ENCODE measurements around the gene WWTR1. TPM values are rescaled to one million over a fixed set of nuclear protein-coding genes. Genes with fewer than 3 reads are reported as not detected.
A peak's percentile ranks its signal among the peaks of the same experiment; 100 is the strongest.

WWTR1 gene
- total and polyA plus RNA-seq, 2 experiments from 2014 or later: 25.1 to 26.2 TPM

DNA sequence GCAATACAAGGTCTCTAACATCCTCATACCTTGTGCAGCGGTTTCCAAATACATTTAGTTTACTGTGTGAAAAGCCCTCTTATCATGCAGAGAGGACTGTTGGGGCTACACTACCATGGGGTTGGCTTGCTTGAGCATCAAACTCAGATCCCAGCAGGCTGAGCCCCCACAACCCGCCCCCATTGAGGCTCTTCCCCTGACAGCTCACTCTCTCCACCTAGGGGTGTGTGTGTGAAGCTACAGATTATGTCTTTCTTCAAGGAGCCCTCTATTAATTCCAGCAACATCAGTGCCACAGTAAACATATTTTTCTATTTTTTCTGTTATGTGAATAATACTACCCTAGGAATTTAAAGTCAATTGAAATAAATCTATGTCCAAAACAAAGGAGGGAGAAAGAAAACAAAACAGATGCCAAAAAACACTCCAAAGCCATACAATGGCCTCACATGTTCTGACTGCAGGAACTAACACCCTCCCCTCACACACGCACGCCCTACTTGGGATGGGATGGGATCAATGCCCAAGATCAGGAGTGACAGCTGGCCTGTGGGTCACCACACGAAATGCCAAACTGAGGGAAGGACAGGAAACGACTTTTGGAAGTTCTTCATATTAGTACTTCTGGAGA, 168.7 kb downstream of the WWTR1 start:
- H3K79me2 ChIP-seq (replicated peaks; ENCODE audit: insufficient read depth): no peaks in the 10 kb centered on the region
- Mint-ChIP-seq H3K9me3 (no peaks in the 10 kb centered on the region), H3K27ac (no peak overlapping the region), H3K4me3 (no peak overlapping the region), H3K4me1 (peaks cover 8% of the 10 kb centered on the region), H3K27me3 (ENCODE audit: insufficient read depth, low read depth, poor library complexity) (peaks cover 7% of the 10 kb centered on the region), H3K36me3 (ENCODE audit: low read depth) (no peaks in the 10 kb centered on the region)
- no peaks in the 10 kb centered on the region for H3F3A ChIP-seq (replicated peaks; ENCODE audit: low read depth)
- H3K4me1 ChIP-seq (ENCODE audit: insufficient read depth): no peaks in the 10 kb centered on the region
- no peak overlapping the region for H3K4me3 ChIP-seq
- peak; percentile 80 for DNase-seq (ENCODE audit: low spot score)
- H3K27ac ChIP-seq (ENCODE audit: low read depth): no peak overlapping the region
- no peaks in the 10 kb centered on the region; the same call in 1 of the 2 replicates for H4K20me1 ChIP-seq (replicated peaks; ENCODE audit: insufficient read depth)
- H3K27me3 ChIP-seq (ENCODE audit: insufficient read depth): no peaks in the 10 kb centered on the region
- no peaks in the 10 kb centered on the region for H3K9me2 ChIP-seq (ENCODE audit: insufficient read depth)
- TF ChIP-seq CREB1 (CRISPR knock-in tag; IDR thresholded peaks at IDR 0.05; ENCODE audit: low read depth) (no peak), ZNF331 (CRISPR knock-in tag; IDR thresholded peaks at IDR 0.05; ENCODE audit: low read depth) (no peak), EZH2phosphoT487 (IDR thresholded peaks at IDR 0.05; ENCODE audit: unreplicated experiment) (no peak), NANOG (IDR thresholded peaks at IDR 0.05; ENCODE audit: borderline replicate concordance) (no peak), ZNF114 (CRISPR knock-in tag; IDR thresholded peaks at IDR 0.05) (no peak), ETS1 (IDR thresholded peaks at IDR 0.05) (no peak), EZH2 (IDR thresholded peaks at IDR 0.05; ENCODE audit: low read depth, unreplicated experiment) (no peak), STAT1 (IDR thresholded peaks at IDR 0.05; ENCODE audit: unreplicated experiment) (no peak)
- TF ChIP-seq, protein P1, sequence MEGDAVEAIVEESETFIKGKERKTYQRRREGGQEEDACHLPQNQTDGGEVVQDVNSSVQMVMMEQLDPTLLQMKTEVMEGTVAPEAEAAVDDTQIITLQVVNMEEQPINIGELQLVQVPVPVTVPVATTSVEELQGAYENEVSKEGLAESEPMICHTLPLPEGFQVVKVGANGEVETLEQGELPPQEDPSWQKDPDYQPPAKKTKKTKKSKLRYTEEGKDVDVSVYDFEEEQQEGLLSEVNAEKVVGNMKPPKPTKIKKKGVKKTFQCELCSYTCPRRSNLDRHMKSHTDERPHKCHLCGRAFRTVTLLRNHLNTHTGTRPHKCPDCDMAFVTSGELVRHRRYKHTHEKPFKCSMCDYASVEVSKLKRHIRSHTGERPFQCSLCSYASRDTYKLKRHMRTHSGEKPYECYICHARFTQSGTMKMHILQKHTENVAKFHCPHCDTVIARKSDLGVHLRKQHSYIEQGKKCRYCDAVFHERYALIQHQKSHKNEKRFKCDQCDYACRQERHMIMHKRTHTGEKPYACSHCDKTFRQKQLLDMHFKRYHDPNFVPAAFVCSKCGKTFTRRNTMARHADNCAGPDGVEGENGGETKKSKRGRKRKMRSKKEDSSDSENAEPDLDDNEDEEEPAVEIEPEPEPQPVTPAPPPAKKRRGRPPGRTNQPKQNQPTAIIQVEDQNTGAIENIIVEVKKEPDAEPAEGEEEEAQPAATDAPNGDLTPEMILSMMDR (conservative IDR thresholded peaks at IDR 0.05; ENCODE audit: low read depth in 2 of 2): peak; percentile 89
- ATAC-seq: peak; percentile 88
- no peak overlapping the region for H3K4me2 ChIP-seq
- no peaks in the 10 kb centered on the region for H3K36me3 ChIP-seq (ENCODE audit: insufficient read depth)
- no peak overlapping the region for H2AFZ ChIP-seq

DNA sequence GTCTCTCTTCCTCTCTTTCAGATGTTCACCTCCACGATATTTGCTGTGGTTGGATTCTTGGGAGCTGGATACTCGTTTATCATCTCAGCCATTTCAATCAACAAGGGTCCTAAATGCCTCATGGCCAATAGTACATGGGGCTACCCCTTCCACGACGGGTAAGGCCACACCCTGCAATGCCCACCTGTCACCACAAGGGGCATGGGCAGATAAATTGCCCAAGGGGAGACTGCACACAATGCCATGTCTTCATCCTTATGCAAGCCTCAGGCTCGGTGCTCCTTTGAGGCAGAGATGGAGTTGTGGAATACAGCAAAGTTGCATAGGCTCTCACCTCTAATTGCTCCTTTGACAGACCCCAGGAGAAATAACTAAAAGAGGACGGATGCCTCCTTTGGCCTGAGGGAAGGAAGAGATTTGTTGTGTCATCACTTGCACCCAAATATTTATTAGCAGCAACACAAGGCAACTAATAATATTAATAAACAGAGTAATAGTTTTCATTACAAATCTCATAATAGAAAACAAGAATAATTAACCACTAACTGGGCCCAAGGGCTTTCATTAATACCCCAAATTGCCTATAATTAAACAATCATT, 170.1 kb downstream of the WWTR1 start:
- H3F3A ChIP-seq (replicated peaks; ENCODE audit: low read depth): no peaks in the 10 kb centered on the region
- H3K4me1 Mint-ChIP-seq: no peaks in the 10 kb centered on the region
- H3K4me3 Mint-ChIP-seq: no peak overlapping the region
- H3K4me3 ChIP-seq: no peak overlapping the region
- no peaks in the 10 kb centered on the region for H3K9me3 Mint-ChIP-seq
- H2AFZ ChIP-seq: no peak overlapping the region
- no peaks in the 10 kb centered on the region for H3K9me2 ChIP-seq (ENCODE audit: insufficient read depth)
- H3K36me3 Mint-ChIP-seq (ENCODE audit: low read depth): no peaks in the 10 kb centered on the region
- H3K79me2 ChIP-seq (replicated peaks; ENCODE audit: insufficient read depth): no peaks in the 10 kb centered on the region
- H3K36me3 ChIP-seq (ENCODE audit: insufficient read depth): no peaks in the 10 kb centered on the region
- no peaks in the 10 kb centered on the region for H3K27me3 ChIP-seq (ENCODE audit: insufficient read depth)
- H3K4me2 ChIP-seq: no peak overlapping the region
- peaks cover 7% of the 10 kb centered on the region for H3K27me3 Mint-ChIP-seq (ENCODE audit: insufficient read depth, low read depth, poor library complexity)
- H4K20me1 ChIP-seq (replicated peaks; ENCODE audit: insufficient read depth): no peaks in the 10 kb centered on the region; the same call in 1 of the 2 replicates
- H3K27ac Mint-ChIP-seq: no peak overlapping the region
- no peaks in the 10 kb centered on the region for H3K4me1 ChIP-seq (ENCODE audit: insufficient read depth)
- DNase-seq (ENCODE audit: low spot score): peak; percentile 81
- no peak overlapping the region for H3K27ac ChIP-seq (ENCODE audit: low read depth)
- peak; percentile 88 for ATAC-seq
- TF ChIP-seq, protein P1 (conservative IDR thresholded peaks at IDR 0.05; ENCODE audit: low read depth in 2 of 2): peak; percentile 72 to 76
- TF ChIP-seq ETS1 (IDR thresholded peaks at IDR 0.05): no peak

Measured in GM23338 (cell line).